H1 (cell line): ENCODE measurements around the gene TPD52L1. TPM values are rescaled to one million over a fixed set of nuclear protein-coding genes. Genes with fewer than 3 reads are reported as not detected.

Source experiments
- CTCF ChIA-PET: fragments of 300-600 bp; sonication (Branson Sonifier 250); formaldehyde crosslinking; loops from one replicate; lab custom pipeline; 2021; ENCODE audit not compliant: partially characterized antibody; lab: Charles Lee
- POLR2A ChIA-PET: fragments of 300-600 bp; sonication (Branson Sonifier 250); formaldehyde crosslinking; loops from one replicate; lab custom pipeline; 2021; ENCODE audit warnings: inconsistent platforms; ENCODE audit not compliant: partially characterized antibody; lab: Charles Lee
- DNase-seq, 2 experiments: peaks; one replicate each; pipeline versions ENCODE4 v3.0.0 to v3.0.0-alpha.2; 2010 to 2022; ENCODE audit warnings: low spot score in 2 of 2, low read depth in 1 of 2, mixed read lengths in 1 of 2
- FAIRE-seq: peaks from 2 replicates; lab custom pipeline; 2011; peaks lifted over from hg19 to GRCh38; lab: Jason Lieb, UNC
- H2AFZ ChIP-seq: 2 replicates; pipeline ENCODE4 v1.8.1; 2012; ENCODE audit warnings: low read length, inconsistent platforms
- H2AK5ac ChIP-seq: 2 replicates; pipeline ENCODE4 v1.6.1; 2013; ENCODE audit warnings: low read depth, low read length
- H2BK120ac ChIP-seq: replicated peaks from 2 replicates; pipeline ENCODE3; 2013; ENCODE audit warnings: low read depth, low read length, inconsistent platforms
- H2BK12ac ChIP-seq: 2 replicates; pipeline ENCODE4 v1.6.1; 2013; ENCODE audit warnings: low read depth, low read length
- H2BK15ac ChIP-seq: 2 replicates; pipeline ENCODE4 v1.6.1; 2013; ENCODE audit warnings: low read length
- H2BK20ac ChIP-seq: 2 replicates; pipeline ENCODE4 v1.6.1; 2013; ENCODE audit warnings: low read length
- H2BK5ac ChIP-seq: 2 replicates; pipeline ENCODE4 v1.6.1; 2013; ENCODE audit warnings: low read depth, low read length
- H3K14ac ChIP-seq: 2 replicates; pipeline ENCODE4 v1.6.1; 2013; ENCODE audit warnings: inconsistent platforms; ENCODE audit not compliant: insufficient read length
- H3K18ac ChIP-seq: 2 replicates; pipeline ENCODE4 v1.6.1; 2013; ENCODE audit warnings: low read length; ENCODE audit errors: extremely low read depth
- H3K23ac ChIP-seq: 2 replicates; pipeline ENCODE4 v1.6.1; 2013; ENCODE audit warnings: inconsistent platforms; ENCODE audit not compliant: insufficient read length
- H3K23me2 ChIP-seq: 2 replicates; pipeline ENCODE4 v1.6.1; 2013; ENCODE audit warnings: low read depth, low read length
- H3K27ac ChIP-seq: 2 replicates; pipeline ENCODE4 v1.6.1; 2011; ENCODE audit warnings: low read depth, low read length, inconsistent platforms
- H3K27me3 ChIP-seq, 4 experiments: replicated peaks in 1 of 4; 1 replicate in 1 of 4; 2 replicates in 3 of 4; pipeline versions ENCODE4 v1.6.1 to v1.8.1; 2011 to 2013; ENCODE audit warnings: low read length in 3 of 4, mild to moderate bottlenecking in 3 of 4, inconsistent platforms in 2 of 4, mixed read lengths in 2 of 4, moderate library complexity in 1 of 4; ENCODE audit not compliant: control insufficient read depth in 3 of 4, insufficient read depth in 3 of 4; ENCODE audit errors: extremely low read depth in 1 of 4
- H3K36me3 ChIP-seq, 4 experiments: 2 replicates each; pipeline versions ENCODE4 v1.6.1 to v1.8.1; 2011 to 2013; ENCODE audit warnings: mild to moderate bottlenecking in 4 of 4, low read length in 3 of 4, moderate library complexity in 2 of 4, control low read depth in 1 of 4, inconsistent platforms in 1 of 4; ENCODE audit not compliant: insufficient read depth in 4 of 4, control insufficient read depth in 2 of 4
- H3K4ac ChIP-seq: replicated peaks from 2 replicates; pipeline ENCODE3; 2013; ENCODE audit warnings: low read length, low read depth, mixed read lengths, inconsistent platforms; ENCODE audit not compliant: insufficient read length
- H3K4me1 ChIP-seq, 4 experiments: replicated peaks in 1 of 4; 1 replicate in 1 of 4; 2 replicates in 3 of 4; pipeline versions ENCODE4 v1.6.1 to v1.8.1; 2011 to 2013; ENCODE audit warnings: low read length in 3 of 4, inconsistent platforms in 2 of 4, mixed read lengths in 1 of 4; ENCODE audit not compliant: insufficient read depth in 4 of 4, control insufficient read depth in 3 of 4
- H3K4me2 ChIP-seq, 2 experiments: 2 replicates each; pipeline versions ENCODE4 v1.6.1 to v1.8.1; 2011 to 2013; ENCODE audit warnings: low read depth in 2 of 2, low read length in 2 of 2, control low read depth in 1 of 2, inconsistent platforms in 1 of 2, mild to moderate bottlenecking in 1 of 2; ENCODE audit not compliant: insufficient read depth in 1 of 2
- H3K4me3 ChIP-seq, 4 experiments: fragments of 200-600, 300-600 bp in 1 of 4; sonication (generic), shearing (Covaris generic), sonication (Bioruptor Twin) in 1 of 4; 2 replicates each; pipeline versions ENCODE4 v1.5.1 to v1.8.1; 2011 to 2016; ENCODE audit warnings: low read length in 4 of 4, low read depth in 3 of 4, control low read depth in 2 of 4, inconsistent platforms in 2 of 4, mild to moderate bottlenecking in 2 of 4, mixed read lengths in 1 of 4, moderate library complexity in 1 of 4; ENCODE audit not compliant: insufficient read depth in 2 of 4; ENCODE audit errors: extremely low read depth in 1 of 4
- H3K56ac ChIP-seq: replicated peaks from 2 replicates; pipeline ENCODE3; 2013; ENCODE audit warnings: low read depth, mild to moderate bottlenecking, mixed read lengths, low read length, inconsistent platforms; ENCODE audit not compliant: insufficient read length
- H3K79me1 ChIP-seq: 2 replicates; pipeline ENCODE4 v1.6.1; 2013; ENCODE audit warnings: low read depth, low read length, control low read depth
- H3K79me2 ChIP-seq, 2 experiments: 2 replicates each; pipeline versions ENCODE4 v1.6.1 to v1.8.1; 2012 to 2013; ENCODE audit warnings: low read length in 2 of 2, mild to moderate bottlenecking in 2 of 2, inconsistent platforms in 1 of 2; ENCODE audit not compliant: insufficient read depth in 2 of 2, control insufficient read depth in 1 of 2
- H3K9ac ChIP-seq, 4 experiments: replicated peaks in 1 of 4; 1 replicate in 1 of 4; 2 replicates in 3 of 4; pipeline versions ENCODE4 v1.6.1 to v1.8.1; 2011 to 2013; ENCODE audit warnings: low read depth in 3 of 4, low read length in 3 of 4, control low read depth in 2 of 4, mild to moderate bottlenecking in 2 of 4, moderate library complexity in 2 of 4, inconsistent platforms in 1 of 4; ENCODE audit errors: extremely low read depth in 1 of 4
- H3K9me3 ChIP-seq, 2 experiments: 2 replicates each; pipeline versions ENCODE4 v1.6.1 to v1.8.1; 2012 to 2013; ENCODE audit warnings: mild to moderate bottlenecking in 2 of 2, moderate library complexity in 2 of 2, control low read depth in 1 of 2, inconsistent platforms in 1 of 2, low read depth in 1 of 2, low read length in 1 of 2, mixed read lengths in 1 of 2; ENCODE audit not compliant: insufficient read depth in 2 of 2
- H4K20me1 ChIP-seq, 2 experiments: replicated peaks in 1 of 2; 2 replicates each; pipeline versions ENCODE3 to v1.8.1; 2011 to 2013; ENCODE audit warnings: inconsistent platforms in 2 of 2, low read length in 2 of 2, mild to moderate bottlenecking in 1 of 2; ENCODE audit not compliant: insufficient read depth in 2 of 2, control insufficient read depth in 1 of 2
- H4K5ac ChIP-seq: 2 replicates; pipeline ENCODE4 v1.6.1; 2013; ENCODE audit warnings: low read length, low read depth, mixed read lengths, inconsistent platforms; ENCODE audit not compliant: insufficient read length
- H4K8ac ChIP-seq: 2 replicates; pipeline ENCODE4 v1.8.0; 2013; ENCODE audit warnings: mild to moderate bottlenecking, moderate library complexity, low read length, inconsistent platforms; ENCODE audit not compliant: insufficient read depth; ENCODE audit errors: extremely low read depth
- H4K91ac ChIP-seq: replicated peaks from 2 replicates; pipeline ENCODE3; 2013; ENCODE audit warnings: low read length, mixed read lengths, inconsistent platforms; ENCODE audit not compliant: insufficient read length
- GABPA ChIP-seq: IDR thresholded peaks from 2 replicates; pipeline ENCODE4 v1.6.1; 2011; ENCODE audit warnings: mild to moderate bottlenecking, low read length, moderate library complexity, borderline replicate concordance; ENCODE audit not compliant: insufficient read depth
- HDAC6 ChIP-seq: IDR thresholded peaks from one replicate; pipeline ENCODE4 v1.7.1; 2012; ENCODE audit warnings: low read depth, mild to moderate bottlenecking, inconsistent platforms, low read length, moderate library complexity
- WGBS, 2 experiments: shearing (Covaris generic) in 1 of 2; methylation state at CpG; one replicate each; pipeline versions ENCODE4 v1.1.6 to v1.1.7; 2013 to 2015; ENCODE audit warnings: low lambda C conversion rate in 2 of 2, mixed read lengths in 2 of 2, inconsistent platforms in 1 of 2, low coverage in 1 of 2, missing lambda C conversion rate in 1 of 2; ENCODE audit not compliant: insufficient replicate concordance in 2 of 2, insufficient coverage in 1 of 2, insufficient read length in 1 of 2; ENCODE audit errors: extremely low coverage in 1 of 2, missing lambda C conversion rate in 1 of 2; 5-methylcytosine and 5-hydroxymethylcytosine counted together
- polyA plus RNA-seq, 7 experiments: library from polyadenylated mRNA; depleted of rRNA in 3 of 7; stranded (reverse) in 5 of 7; unstranded in 2 of 7; fragments of >200 nt in 5 of 7; fragments of 200-250 nt in 2 of 7; gene quantifications; 1 replicate in 5 of 7; 2 replicates in 1 of 7; 4 replicates in 1 of 7; pipeline versions ENCODE4 v1.2.1 to v1.2.3, GENCODE V29; 2011 to 2013; ENCODE audit warnings: missing spikeins in 2 of 7, mixed read lengths in 2 of 7
- total RNA-seq: library from RNA; stranded (reverse); fragmentation: NEBNext Ultra II Directional; extraction: Animal tissue kit (Norgen Biotek cat#: 25700); gene quantifications from 2 replicates; pipeline ENCODE4 v1.2.1, GENCODE V29; 2021

Gene TPD52L1
- total and polyA plus RNA-seq, 2 of the 8 experiments (the other 6 are each of a cell fraction or from before 2014, with no cell fraction given): 7.4 to 14.2 TPM

DNA sequence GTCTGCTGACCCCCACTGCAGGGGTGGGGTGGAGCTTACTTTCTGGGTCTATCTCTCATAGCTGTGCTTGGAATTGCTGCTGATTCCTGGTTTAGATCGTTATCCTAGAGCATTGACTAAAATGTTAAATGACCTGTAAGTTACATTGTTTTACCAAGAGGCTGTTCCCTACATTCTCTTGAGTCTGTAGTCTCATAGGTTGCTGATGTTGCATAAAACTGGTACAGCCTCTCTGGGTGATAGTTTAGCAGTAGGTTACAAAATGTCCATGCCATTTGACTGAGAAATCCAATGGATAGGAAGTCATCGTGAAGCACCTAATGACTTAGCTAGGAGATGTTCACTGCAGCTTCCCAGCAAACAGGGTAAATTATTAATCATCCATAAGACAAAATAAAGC, 62.4 kb downstream of the TPD52L1 start:
- Histone ChIP-seq H4K8ac (no peak overlapping the region), H3K14ac (no peak overlapping the region), H4K91ac (no peak overlapping the region), H3K36me3 (no peaks in the 10 kb centered on the region), H3K4me3 (no peak overlapping the region), H3K4ac (no peak overlapping the region), H4K20me1 (no peaks in the 10 kb centered on the region), H4K5ac (no peak overlapping the region), H3K9ac (no peak overlapping the region)
- DNase-seq: no peak
- TF ChIP-seq GABPA (no peak), HDAC6 (no peak)
- TF ChIP-seq, all 59 proteins: peak for 0
- Histone ChIP-seq H3K9me3 (no peaks in the 10 kb centered on the region), H3K27ac (no peak overlapping the region), H3K79me2 (no peaks in the 10 kb centered on the region; a peak in 1 of 4 replicates), H2BK15ac (no peak overlapping the region), H2AK5ac (no peak overlapping the region), H3K18ac (no peak overlapping the region), H2BK20ac (no peak overlapping the region), H3K56ac (no peak overlapping the region), H3K23ac (no peak overlapping the region), H3K27me3 (no peaks in the 10 kb centered on the region), H3K23me2 (0 out of 2 replicates have a peak, but pooled peaks cover 2% of the 10 kb centered on the region), H3K79me1 (no peaks in the 10 kb centered on the region), H2BK5ac (no peak overlapping the region), H3K4me2 (no peak overlapping the region), H2BK120ac (no peak overlapping the region), H2AFZ (no peak overlapping the region), H3K4me1 (peaks cover 0 to 9% (median 1%) of the 10 kb centered on the region in 4 experiments; a peak in 3 of 7 replicates), H2BK12ac (no peak overlapping the region)
- no peak for FAIRE-seq
- 83% methylated on average over 2 of the region's 2 CpGs; no CpG with 5 or more reads in 1 of the 2 experiments for WGBS, 2 experiments
- ChIA-PET POLR2A (interaction anchor here (1.0 kb wide), 1 partner anchor 22 kb away, joined by 3 read pairs; no protein-coding TSS in a partner anchor), CTCF (interaction anchor here (0.6 to 1.5 kb wide), 6 partner anchors 24 to 1260 kb away, joined by 3 to 6 read pairs (median 4); no protein-coding TSS in a partner anchor)
